Inflammatory macrophage (primary cell): ENCODE results near the gene IL1RAPL2.
"Not testable (repeated sequence)": the region's sequence is repeated elsewhere in the genome, so short reads cannot be mapped to it uniquely, and the experiment has no call there.

Source experiments
- DNase-seq, 2 donors: peaks; one replicate each; pipeline ENCODE4 v3.0.0-alpha.2; 2020 to 2022

The IL1RAPL2 gene

GRCh38 chrX:105636667-105637066 lies 1070.7 kb downstream of the IL1RAPL2 start:
- no peak for DNase-seq

GRCh38 chrX:105645667-105646357 lies 1079.8 kb downstream of the IL1RAPL2 start:
- no peak for DNase-seq

GRCh38 chrX:105646592-105647372 lies 1080.8 kb downstream of the IL1RAPL2 start:
- no peak for DNase-seq

- DNase-seq = no peak
These were observed 1081.8 kb downstream of the IL1RAPL2 start for GRCh38 chrX:105647749-105648148.

- DNase-seq = no peak
These were observed 1082.7 kb downstream of the IL1RAPL2 start for GRCh38 chrX:105648732-105649131.

- no peak for DNase-seq
These were observed 1084.6 kb downstream of the IL1RAPL2 start for GRCh38 chrX:105650577-105650976.

GRCh38 chrX:105650986-105651385 lies 1085.0 kb downstream of the IL1RAPL2 start:
- DNase-seq = no peak

- DNase-seq = no peak
These were observed 1087.9 kb downstream of the IL1RAPL2 start for GRCh38 chrX:105653891-105654290.

- no peak for DNase-seq
These were observed 1092.1 kb downstream of the IL1RAPL2 start for GRCh38 chrX:105658136-105658535.

GRCh38 chrX:105662248-105662647 lies 1096.2 kb downstream of the IL1RAPL2 start:
- no peak for DNase-seq

GRCh38 chrX:105664243-105664642 lies 1098.2 kb downstream of the IL1RAPL2 start:
- no peak for DNase-seq

- not testable (repeated sequence) for DNase-seq
These were observed 1118.3 kb downstream of the IL1RAPL2 start for GRCh38 chrX:105684288-105684687.

- DNase-seq = no peak
These were observed 1128.8 kb downstream of the IL1RAPL2 start for GRCh38 chrX:105694839-105695238.

- no peak for DNase-seq
These were observed 1129.5 kb downstream of the IL1RAPL2 start for GRCh38 chrX:105695451-105695850.

- DNase-seq = no peak
These were observed 1130.9 kb downstream of the IL1RAPL2 start for GRCh38 chrX:105696870-105697269.

GRCh38 chrX:105697984-105698781 lies 1132.2 kb downstream of the IL1RAPL2 start:
- no peak for DNase-seq

- no peak for DNase-seq
These were observed 1134.3 kb downstream of the IL1RAPL2 start for GRCh38 chrX:105700331-105700730.

- no peak for DNase-seq
These were observed 1135.5 kb downstream of the IL1RAPL2 start for GRCh38 chrX:105701310-105702052.

- DNase-seq = no peak
These were observed 1137.9 kb downstream of the IL1RAPL2 start for GRCh38 chrX:105703876-105704275.

- no peak for DNase-seq
These were observed 1140.0 kb downstream of the IL1RAPL2 start for GRCh38 chrX:105706041-105706440.

- no peak for DNase-seq
These were observed 1145.8 kb downstream of the IL1RAPL2 start for GRCh38 chrX:105711805-105712204.

- DNase-seq = no peak
These were observed 1149.7 kb downstream of the IL1RAPL2 start for GRCh38 chrX:105715746-105716145.
